NT2/D1 (cell line): ENCODE measurements around the gene USP6.
"Not testable (repeated sequence)": the region's sequence is repeated elsewhere in the genome, so short reads cannot be mapped to it uniquely, and the experiment has no call there.

Source experiments
- DNase-seq: peaks from one replicate; pipeline ENCODE4 v3.0.0-alpha.2; 2011; ENCODE audit warnings: low read depth, low spot score
- H3K27me3 ChIP-seq: 2 replicates; pipeline ENCODE4 v1.6.0; 2011; ENCODE audit warnings: mild to moderate bottlenecking; ENCODE audit not compliant: insufficient read length, insufficient read depth
- H3K36me3 ChIP-seq: 2 replicates; pipeline ENCODE4 v1.6.1; 2011; ENCODE audit warnings: mild to moderate bottlenecking, low read length, mixed read lengths; ENCODE audit not compliant: insufficient read depth, insufficient read length
- H3K4me1 ChIP-seq: 2 replicates; pipeline ENCODE4 v1.5.1; 2011; ENCODE audit not compliant: insufficient read depth, insufficient read length
- H3K4me3 ChIP-seq: 2 replicates; pipeline ENCODE4 v1.5.1; 2011; ENCODE audit warnings: low read depth; ENCODE audit not compliant: insufficient read length
- H3K9ac ChIP-seq: 2 replicates; pipeline ENCODE4 v1.6.0; 2011; ENCODE audit warnings: low read depth; ENCODE audit not compliant: insufficient read length
- H3K9me3 ChIP-seq: 2 replicates; pipeline ENCODE4 v1.5.1; 2011; ENCODE audit warnings: mild to moderate bottlenecking, low read length; ENCODE audit not compliant: insufficient read depth
- SUZ12 ChIP-seq: IDR thresholded peaks from 2 replicates; pipeline ENCODE4 v1.6.1; 2011; ENCODE audit not compliant: insufficient read length, insufficient read depth; ENCODE audit errors: extremely low read depth
- YY1 ChIP-seq: IDR thresholded peaks from 2 replicates; pipeline ENCODE4 v1.6.1; 2011; ENCODE audit not compliant: insufficient read length, insufficient read depth
- ZNF274 ChIP-seq: IDR thresholded peaks from 2 replicates; pipeline ENCODE4 v1.6.1; 2011; ENCODE audit warnings: mild to moderate bottlenecking, low read depth, low read length

The USP6 gene

DNA sequence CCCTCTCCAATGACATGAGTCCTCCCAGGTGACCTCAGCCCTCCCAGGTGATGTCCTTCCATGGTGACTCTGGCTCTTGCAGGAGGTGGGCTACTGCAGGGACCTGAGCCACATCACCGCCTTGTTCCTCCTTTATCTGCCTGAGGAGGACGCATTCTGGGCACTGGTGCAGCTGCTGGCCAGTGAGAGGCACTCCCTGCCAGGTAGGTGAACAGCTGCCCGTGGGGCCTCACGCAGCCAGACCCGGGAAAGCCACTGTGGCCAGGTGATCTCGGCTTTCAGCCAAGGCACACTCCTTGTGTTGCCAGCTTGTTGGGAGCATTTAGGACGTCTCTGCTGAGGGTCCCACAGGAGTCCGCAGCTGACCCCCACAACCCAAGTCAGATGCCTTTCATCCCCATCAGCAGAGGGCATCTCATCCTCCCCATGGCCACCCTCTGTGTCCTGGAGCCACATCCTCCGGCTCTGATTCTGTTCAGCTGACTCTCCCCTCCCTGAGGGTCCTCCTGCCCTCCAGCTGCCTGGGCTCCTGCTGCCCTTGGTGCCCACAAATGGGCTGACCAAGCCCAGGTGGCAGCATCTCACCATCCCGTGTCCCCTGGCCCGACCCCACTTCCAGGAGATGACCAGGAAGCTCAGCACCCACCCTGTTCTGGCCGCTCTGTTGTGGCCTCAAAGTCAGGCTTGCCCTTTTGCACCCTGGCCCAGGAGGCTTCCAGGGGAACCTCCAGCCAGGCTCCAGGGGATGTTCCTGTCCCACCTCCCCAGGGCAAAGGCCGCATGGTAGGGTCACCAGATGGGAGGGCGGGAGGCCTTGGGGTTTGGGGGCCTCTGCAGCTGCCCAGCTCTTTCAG is 20.1 kb downstream of the USP6 start:
- no peaks in the 10 kb centered on the region for H3K27me3 ChIP-seq

DNA sequence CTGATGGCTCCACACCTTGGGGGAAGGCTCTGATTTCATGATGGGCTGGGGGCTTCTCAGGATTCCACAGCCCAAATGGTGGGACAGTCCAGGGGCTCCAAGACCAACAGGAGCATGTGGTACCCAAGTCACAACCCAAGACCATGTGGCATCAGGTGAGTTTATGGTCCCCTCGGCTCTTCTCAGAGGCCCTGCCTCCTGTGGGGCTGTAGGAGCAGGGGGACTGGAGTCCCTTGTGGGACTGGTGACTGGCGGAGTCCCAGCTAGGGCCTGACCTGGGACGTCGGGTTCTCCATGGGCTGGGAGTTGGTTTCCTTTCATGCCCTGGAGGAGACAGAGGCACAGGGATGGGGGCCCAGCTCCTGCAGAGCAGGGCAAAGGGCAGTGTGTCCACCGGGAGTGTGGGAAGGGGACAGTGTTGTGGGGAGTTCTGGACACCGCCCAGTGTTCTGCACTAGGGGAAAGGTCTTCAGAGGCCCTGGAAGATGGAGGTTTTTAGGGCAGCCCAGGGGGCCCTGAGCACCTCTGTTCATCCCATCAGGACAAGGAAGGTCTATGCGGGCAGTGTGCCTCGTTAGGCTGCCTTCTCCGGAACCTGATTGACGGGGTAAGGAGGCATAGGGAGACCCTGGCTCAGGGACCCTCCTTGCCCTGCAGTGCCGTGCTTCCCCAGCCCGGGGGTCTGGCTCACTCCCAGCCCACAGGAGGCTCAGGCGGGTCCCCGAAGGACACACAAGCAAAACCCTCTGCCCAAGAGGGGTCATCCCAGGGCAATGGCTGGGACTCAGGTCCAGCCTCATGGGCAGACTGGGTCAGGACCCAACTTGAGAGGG is 21.0 kb downstream of the USP6 start:
- H3K4me3 ChIP-seq, H3K27me3 ChIP-seq, DNase-seq, H3K9me3 ChIP-seq, H3K9ac ChIP-seq, H3K4me1 ChIP-seq, H3K36me3 ChIP-seq: not testable (repeated sequence)

More for the DNA sequence above, 20.1 kb downstream of the USP6 start:
- Histone ChIP-seq H3K4me3 (no peak overlapping the region), H3K9ac (no peak overlapping the region), H3K9me3 (no peaks in the 10 kb centered on the region), H3K4me1 (no peaks in the 10 kb centered on the region), H3K36me3 (no peaks in the 10 kb centered on the region)
- no peak for DNase-seq
- TF ChIP-seq YY1: no peak
- no peak for TF ChIP-seq ZNF274
- TF ChIP-seq SUZ12: no peak

GRCh38 chr17:5137511-5138197 is 21.8 kb downstream of the USP6 start:
- not testable (repeated sequence) for H3K9ac ChIP-seq, H3K27me3 ChIP-seq, DNase-seq, H3K9me3 ChIP-seq, H3K36me3 ChIP-seq, H3K4me1 ChIP-seq, H3K4me3 ChIP-seq

GRCh38 chr17:5138198-5138544 is 22.3 kb downstream of the USP6 start:
- not testable (repeated sequence) for H3K9me3 ChIP-seq, DNase-seq, H3K4me1 ChIP-seq, H3K36me3 ChIP-seq, H3K4me3 ChIP-seq, H3K27me3 ChIP-seq, H3K9ac ChIP-seq

GRCh38 chr17:5138616-5139457 is 23.0 kb downstream of the USP6 start:
- TF ChIP-seq ZNF274: no peak
- no peaks in the 10 kb centered on the region for H3K36me3 ChIP-seq
- H3K4me3 ChIP-seq: no peak overlapping the region
- H3K9me3 ChIP-seq: no peaks in the 10 kb centered on the region
- DNase-seq: no peak
- no peaks in the 10 kb centered on the region for H3K4me1 ChIP-seq
- H3K27me3 ChIP-seq: no peaks in the 10 kb centered on the region
- H3K9ac ChIP-seq: no peak overlapping the region

GRCh38 chr17:5139458-5139732 is 23.6 kb downstream of the USP6 start:
- Histone ChIP-seq H3K36me3 (no peaks in the 10 kb centered on the region), H3K9me3 (no peaks in the 10 kb centered on the region), H3K4me3 (no peak overlapping the region), H3K9ac (no peak overlapping the region), H3K27me3 (no peaks in the 10 kb centered on the region), H3K4me1 (no peaks in the 10 kb centered on the region)
- no peak for DNase-seq
- TF ChIP-seq ZNF274 (no peak), SUZ12 (no peak)

DNA sequence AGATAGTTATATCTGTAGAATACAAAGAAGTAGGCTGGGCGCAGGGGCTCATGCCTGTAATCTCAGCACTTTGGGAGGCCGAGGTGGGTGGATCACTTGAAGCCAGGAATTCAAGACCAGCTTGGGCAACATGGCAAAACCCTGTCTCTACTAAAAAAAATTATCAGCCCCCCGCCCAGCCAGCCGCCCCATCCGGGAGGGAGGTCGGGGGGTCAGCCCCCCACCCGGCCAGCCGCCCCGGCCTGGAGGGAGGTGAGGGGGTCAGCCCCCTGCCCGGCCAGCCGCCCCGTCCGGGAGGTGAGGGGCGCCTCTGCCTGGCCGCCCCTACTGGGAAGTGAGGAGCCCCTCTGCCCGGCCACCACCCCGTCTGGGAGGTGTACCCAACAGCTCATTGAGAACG is 27.0 kb downstream of the USP6 start:
- DNase-seq, H3K27me3 ChIP-seq, H3K36me3 ChIP-seq, H3K4me1 ChIP-seq, H3K4me3 ChIP-seq, H3K9ac ChIP-seq, H3K9me3 ChIP-seq: not testable (repeated sequence)

DNA sequence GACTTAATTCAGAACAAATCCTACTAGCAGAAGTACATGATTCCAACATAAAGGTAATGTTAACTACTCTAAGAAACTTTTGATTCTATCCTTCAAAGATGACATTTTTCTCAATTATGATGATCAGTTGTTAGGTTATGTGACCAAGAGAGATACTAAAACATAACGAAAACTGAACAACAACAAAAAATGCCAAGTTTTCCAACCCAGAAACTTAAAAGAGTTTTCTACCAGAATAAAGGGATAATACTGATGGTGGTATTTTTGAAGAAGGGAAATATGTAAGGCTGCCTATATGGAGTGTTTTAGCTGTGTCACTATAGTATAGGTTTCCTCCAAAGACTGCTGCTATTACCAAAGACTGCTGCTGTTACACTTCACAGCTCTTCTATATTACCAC is 30.3 kb downstream of the USP6 start:
- H3K9ac ChIP-seq, DNase-seq, H3K9me3 ChIP-seq: not testable (repeated sequence)

DNA sequence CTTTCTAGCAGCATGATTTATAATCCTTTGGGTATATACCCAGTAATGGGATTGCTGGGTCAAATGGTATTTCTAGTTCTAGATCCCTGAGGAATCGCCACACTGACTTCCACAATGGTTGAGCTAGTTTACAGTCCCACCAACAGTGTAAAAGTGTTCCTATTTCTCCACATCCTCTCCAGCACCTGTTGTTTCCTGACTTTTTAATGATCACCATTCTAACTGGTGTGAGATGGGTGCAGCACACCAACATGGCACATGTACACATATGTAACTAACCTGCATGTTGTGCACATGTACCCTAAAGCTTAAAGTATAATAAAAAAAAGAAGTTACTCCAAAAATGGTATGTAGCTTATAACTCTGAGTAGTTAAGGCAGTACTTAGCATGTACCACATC is 44.9 kb downstream of the USP6 start:
- H3K9ac ChIP-seq: not testable (repeated sequence)

More for the DNA sequence above, 30.3 kb downstream of the USP6 start:
- not testable (repeated sequence) for H3K4me3 ChIP-seq, H3K36me3 ChIP-seq, H3K27me3 ChIP-seq, H3K4me1 ChIP-seq

DNA sequence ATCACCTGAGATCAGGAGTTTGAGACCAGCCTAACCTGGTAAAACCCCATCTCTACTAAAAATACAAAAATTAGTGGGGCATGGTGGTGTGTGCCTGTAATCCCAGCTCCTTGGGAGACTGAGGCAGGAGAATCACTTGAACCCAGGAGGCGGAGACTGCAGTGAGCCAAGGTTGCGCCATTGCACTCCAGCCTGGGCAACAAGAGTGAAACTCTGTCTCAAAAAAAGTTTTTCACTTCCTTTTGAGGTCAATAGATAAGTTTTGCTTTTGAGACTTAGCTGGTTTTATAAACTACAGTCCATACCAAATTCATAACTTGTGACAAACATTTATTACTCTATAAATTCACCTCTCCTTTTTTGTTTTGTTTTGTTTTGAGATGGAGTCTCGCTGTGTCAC is 46.0 kb downstream of the USP6 start:
- H3K4me1 ChIP-seq, H3K9me3 ChIP-seq, H3K9ac ChIP-seq, H3K36me3 ChIP-seq, DNase-seq, H3K27me3 ChIP-seq, H3K4me3 ChIP-seq: not testable (repeated sequence)

More for the DNA sequence above, 44.9 kb downstream of the USP6 start:
- not testable (repeated sequence) for H3K4me3 ChIP-seq, H3K36me3 ChIP-seq, H3K9me3 ChIP-seq, DNase-seq, H3K4me1 ChIP-seq, H3K27me3 ChIP-seq
